Chondrocyte (in vitro differentiated cells): ENCODE results near the gene CELF2. TPM values are rescaled to one million over a fixed set of nuclear protein-coding genes. Genes with fewer than 3 reads are reported as not detected.

Experiments
- DNase-seq: peaks from one replicate; pipeline ENCODE4 v3.0.0; 2021; ENCODE audit warnings: mixed read lengths, low spot score
- H3K27ac Mint-ChIP-seq: one replicate; pipeline ENCODE4 v1.8.0; 2021; ENCODE audit warnings: mild to moderate bottlenecking, moderate library complexity, mixed read lengths; ENCODE audit not compliant: unreplicated experiment
- H3K27me3 Mint-ChIP-seq: 2 replicates; pipeline ENCODE4 v1.8.0; 2021; ENCODE audit warnings: low read depth, mixed read lengths
- H3K36me3 Mint-ChIP-seq: 2 replicates; pipeline ENCODE4 v1.8.0; 2021; ENCODE audit warnings: low read depth, mixed read lengths
- H3K4me1 Mint-ChIP-seq: 2 replicates; pipeline ENCODE4 v1.8.0; 2021; ENCODE audit warnings: low read depth, mild to moderate bottlenecking, mixed read lengths
- H3K4me3 Mint-ChIP-seq: one replicate; pipeline ENCODE4 v1.8.0; 2021; ENCODE audit warnings: mild to moderate bottlenecking, moderate library complexity, mixed read lengths; ENCODE audit not compliant: unreplicated experiment
- H3K9me3 Mint-ChIP-seq: 2 replicates; pipeline ENCODE4 v1.8.0; 2021; ENCODE audit warnings: low read depth, mixed read lengths
- CTCF ChIP-seq: fragments of 200-600 bp; sonication (generic); IDR thresholded peaks from 2 replicates; pipeline ENCODE4 v1.5.0; 2021; ENCODE audit warnings: antibody characterized with exemption, mild to moderate bottlenecking, moderate library complexity
- total RNA-seq: library from RNA; stranded (reverse); gene quantifications from 3 replicates; pipeline ENCODE4 v1.2.1, GENCODE V29; 2021

The CELF2 gene
- total RNA-seq, 1 donor from 2014 or later: 44.3 TPM

GRCh38 chr10:11159543-11160215 is 142.0 kb downstream of the CELF2 start:
- TF ChIP-seq CTCF: no peak
- Mint-ChIP-seq H3K4me1 (peaks cover 16% of the 10 kb centered on the region), H3K27ac (no peak overlapping the region), H3K36me3 (peaks cover 3% of the 10 kb centered on the region), H3K27me3 (no peaks in the 10 kb centered on the region), H3K9me3 (peaks cover 5% of the 10 kb centered on the region), H3K4me3 (no peak overlapping the region)
- DNase-seq: no peak

- H3K4me3 Mint-ChIP-seq: no peak overlapping the region
- H3K27ac Mint-ChIP-seq: no peak overlapping the region
- peaks cover 5% of the 10 kb centered on the region for H3K9me3 Mint-ChIP-seq
- H3K36me3 Mint-ChIP-seq: peaks cover 3% of the 10 kb centered on the region
- TF ChIP-seq CTCF: no peak
- peaks cover 18% of the 10 kb centered on the region for H3K4me1 Mint-ChIP-seq
- DNase-seq: no peak
- H3K27me3 Mint-ChIP-seq: no peaks in the 10 kb centered on the region
These were observed 143.4 kb downstream of the CELF2 start for GRCh38 chr10:11161096-11161495.

GRCh38 chr10:11161910-11162309 is 144.2 kb downstream of the CELF2 start:
- peaks cover 24% of the 10 kb centered on the region for H3K4me1 Mint-ChIP-seq
- H3K36me3 Mint-ChIP-seq: peaks cover 3% of the 10 kb centered on the region
- no peak for DNase-seq
- no peaks in the 10 kb centered on the region for H3K27me3 Mint-ChIP-seq
- no peak for TF ChIP-seq CTCF
- peaks cover 5% of the 10 kb centered on the region for H3K9me3 Mint-ChIP-seq
- no peak overlapping the region for H3K4me3 Mint-ChIP-seq
- no peak overlapping the region for H3K27ac Mint-ChIP-seq

- H3K27me3 Mint-ChIP-seq: no peaks in the 10 kb centered on the region
These were observed 145.3 kb downstream of the CELF2 start for GRCh38 chr10:11162828-11163599.

More at GRCh38 chr10:11162828-11163599, 145.3 kb downstream of the CELF2 start:
- peaks cover 5% of the 10 kb centered on the region for H3K9me3 Mint-ChIP-seq
- no peak for DNase-seq
- H3K4me1 Mint-ChIP-seq: peaks cover 24% of the 10 kb centered on the region
- H3K4me3 Mint-ChIP-seq: no peak overlapping the region
- H3K36me3 Mint-ChIP-seq: peaks cover 3% of the 10 kb centered on the region
- no peak overlapping the region for H3K27ac Mint-ChIP-seq
- no peak for TF ChIP-seq CTCF
